Germinal center (tissue), 1 donor: ENCODE results near the gene FUBP3.

Experiments used
- DNase-seq: peaks from one replicate; pipeline ENCODE4 v3.0.0; 2012; ENCODE audit warnings: mixed read lengths, low spot score

The FUBP3 gene

GRCh38 chr9:130578865-130579737 is at the start of gene FUBP3:
Gene FUBP3 (plus strand): TSS chr9:130579577. CDS start chr9:130579681, 104 bp downstream.
- DNase-seq: peak; percentile 93

GRCh38 chr9:130530938-130531337 is 48.4 kb upstream of the FUBP3 start:
- no peak for DNase-seq

- DNase-seq: no peak
These were observed 47.7 kb upstream of the FUBP3 start for GRCh38 chr9:130531670-130532069.

- DNase-seq: no peak
These were observed 46.8 kb upstream of the FUBP3 start for GRCh38 chr9:130532426-130533080.

GRCh38 chr9:130535818-130536521 is 43.4 kb upstream of the FUBP3 start:
- DNase-seq: no peak

- DNase-seq: no peak
These were observed 42.7 kb upstream of the FUBP3 start for GRCh38 chr9:130536701-130537107.

GRCh38 chr9:130537346-130538050 is 41.9 kb upstream of the FUBP3 start:
- no peak for DNase-seq

GRCh38 chr9:130539420-130540223 is 39.8 kb upstream of the FUBP3 start:
- DNase-seq: no peak

- DNase-seq: no peak
These were observed 37.8 kb upstream of the FUBP3 start for GRCh38 chr9:130541533-130541932.

GRCh38 chr9:130542038-130542437 is 37.3 kb upstream of the FUBP3 start:
- no peak for DNase-seq

GRCh38 chr9:130542457-130543228 is 36.7 kb upstream of the FUBP3 start:
- DNase-seq: no peak

- no peak for DNase-seq
These were observed 36.0 kb upstream of the FUBP3 start for GRCh38 chr9:130543368-130543767.

- no peak for DNase-seq
These were observed 35.5 kb upstream of the FUBP3 start for GRCh38 chr9:130543859-130544258.

GRCh38 chr9:130544364-130544763 is 35.0 kb upstream of the FUBP3 start:
- DNase-seq: no peak

- DNase-seq: no peak
These were observed 31.3 kb upstream of the FUBP3 start for GRCh38 chr9:130548103-130548502.

- no peak for DNase-seq
These were observed 30.2 kb upstream of the FUBP3 start for GRCh38 chr9:130549093-130549735.

GRCh38 chr9:130554606-130555005 is 24.8 kb upstream of the FUBP3 start:
- no peak for DNase-seq

- DNase-seq: no peak
These were observed 24.3 kb upstream of the FUBP3 start for GRCh38 chr9:130555061-130555460.

- DNase-seq: no peak
These were observed 23.4 kb upstream of the FUBP3 start for GRCh38 chr9:130555968-130556367.
